ENCODE data around the gene LARP1B.
"Not testable (repeated sequence)": the region's sequence is repeated elsewhere in the genome, so short reads cannot be mapped to it uniquely, and the experiment has no call there.

Gene LARP1B

GRCh38 chr4:128060699-128061565 is at the start of gene LARP1B:
TSS of gene LARP1B (plus strand) at chr4:128061312. CDS start at chr4:128074952, 13,640 bp downstream.
- DNase-seq, result peak; percentile 97

GRCh38 chr4:128025319-128025718 is 35.8 kb upstream of the LARP1B start:
- DNase-seq, result no peak

GRCh38 chr4:128029907-128030306 is 31.2 kb upstream of the LARP1B start:
- DNase-seq, result no peak

GRCh38 chr4:128031756-128032384 is 29.2 kb upstream of the LARP1B start:
- no peak for DNase-seq

- no peak for DNase-seq
These were observed 21.5 kb upstream of the LARP1B start for GRCh38 chr4:128039568-128039967.

- not testable (repeated sequence) for DNase-seq
These were observed 14.1 kb upstream of the LARP1B start for GRCh38 chr4:128047019-128047418.

- DNase-seq, result not testable (repeated sequence)
These were observed 13.6 kb upstream of the LARP1B start for GRCh38 chr4:128047514-128047913.

- peak; percentile 13 for DNase-seq
These were observed 9.9 kb upstream of the LARP1B start for GRCh38 chr4:128051229-128051628.

GRCh38 chr4:128054907-128055306 is 6.2 kb upstream of the LARP1B start:
- DNase-seq, result not testable (repeated sequence)

GRCh38 chr4:128055441-128056206 is 5.5 kb upstream of the LARP1B start:
- DNase-seq, result not testable (repeated sequence)

- DNase-seq, result no peak
These were observed 4.7 kb upstream of the LARP1B start for GRCh38 chr4:128056396-128056795.

GRCh38 chr4:128060121-128060698 is 902 bp upstream of the LARP1B start:
- DNase-seq, result no peak

- DNase-seq, result peak; percentile 50
These were observed 739 bp downstream of the LARP1B start for GRCh38 chr4:128061566-128062536.

- not testable (repeated sequence) for DNase-seq
These were observed 5.3 kb downstream of the LARP1B start for GRCh38 chr4:128066453-128066820.

GRCh38 chr4:128068918-128069317 is 7.8 kb downstream of the LARP1B start:
- peak; percentile 13 for DNase-seq

- DNase-seq, result no peak
These were observed 15.4 kb downstream of the LARP1B start for GRCh38 chr4:128076464-128076863.

GRCh38 chr4:128095293-128095692 is 34.2 kb downstream of the LARP1B start:
- not testable (repeated sequence) for DNase-seq

GRCh38 chr4:128107766-128108165 is 46.7 kb downstream of the LARP1B start:
- no peak for DNase-seq

- no peak for DNase-seq
These were observed 61.9 kb downstream of the LARP1B start for GRCh38 chr4:128123036-128123435.

- no peak for DNase-seq
These were observed 69.5 kb downstream of the LARP1B start for GRCh38 chr4:128130621-128131020.

- DNase-seq, result no peak
These were observed 73.8 kb downstream of the LARP1B start for GRCh38 chr4:128134925-128135324.

- no peak for DNase-seq
These were observed 74.3 kb downstream of the LARP1B start for GRCh38 chr4:128135391-128135790.
